Measurements from ENCODE around the gene CDC27.
"Not testable (repeated sequence)": the region's sequence is repeated elsewhere in the genome, so short reads cannot be mapped to it uniquely, and the experiment has no call there.

CDC27 gene

GRCh38 chr17:47180337-47180736 is 8.8 kb downstream of the CDC27 start:
- TF ChIP-seq CTCF (IDR thresholded peaks at IDR 0.05), result no peak
- DNase-seq (ENCODE audit: low spot score), result no peak
- no peak overlapping the region for H3K4me3 ChIP-seq
- H3K27ac ChIP-seq, result no peak overlapping the region

- H3K27ac ChIP-seq, result no peak overlapping the region
- no peak for DNase-seq (ENCODE audit: low spot score)
- H3K4me3 ChIP-seq, result no peak overlapping the region
- TF ChIP-seq CTCF (IDR thresholded peaks at IDR 0.05), result no peak
Observed at GRCh38 chr17:47179141-47179540, 10.0 kb downstream of the CDC27 start.

- Histone ChIP-seq H3K27ac (no peak overlapping the region), H3K4me3 (no peak overlapping the region)
- no peak for DNase-seq (ENCODE audit: low spot score)
- TF ChIP-seq CTCF (IDR thresholded peaks at IDR 0.05), result no peak
Observed at GRCh38 chr17:47177261-47177660, 11.8 kb downstream of the CDC27 start.

- DNase-seq (ENCODE audit: low spot score), result no peak
- Histone ChIP-seq H3K4me3 (no peak overlapping the region), H3K27ac (no peak overlapping the region)
- TF ChIP-seq CTCF (IDR thresholded peaks at IDR 0.05), result no peak
Observed at GRCh38 chr17:47176389-47176826, 12.7 kb downstream of the CDC27 start.

- DNase-seq (ENCODE audit: low spot score); H3K4me3 ChIP-seq; H3K27ac ChIP-seq: not testable (repeated sequence)
Observed at GRCh38 chr17:47174823-47175222, 14.3 kb downstream of the CDC27 start.

- H3K27ac ChIP-seq, result no peak overlapping the region
- no peak for DNase-seq (ENCODE audit: low spot score)
- no peak overlapping the region for H3K4me3 ChIP-seq
- no peak for TF ChIP-seq CTCF (IDR thresholded peaks at IDR 0.05)
Observed at GRCh38 chr17:47172696-47173565, 16.2 kb downstream of the CDC27 start.

GRCh38 chr17:47170710-47171109 is 18.4 kb downstream of the CDC27 start:
- Histone ChIP-seq H3K27ac (no peak overlapping the region), H3K4me3 (no peak overlapping the region)
- DNase-seq (ENCODE audit: low spot score), result no peak
- TF ChIP-seq CTCF (IDR thresholded peaks at IDR 0.05), result no peak

GRCh38 chr17:47168896-47169295 is 20.2 kb downstream of the CDC27 start:
- not testable (repeated sequence) for DNase-seq (ENCODE audit: low spot score); H3K4me3 ChIP-seq; H3K27ac ChIP-seq

- H3K27ac ChIP-seq; H3K4me3 ChIP-seq; DNase-seq (ENCODE audit: low spot score): not testable (repeated sequence)
Observed at GRCh38 chr17:47166854-47167253, 22.2 kb downstream of the CDC27 start.
